Measurements from ENCODE around the gene ARF6. TPM values are rescaled to one million over a fixed set of nuclear protein-coding genes. Genes with fewer than 3 reads are reported as not detected.

The ARF6 gene
- total RNA-seq, 3 donors from 2014 or later, result 84.3 to 125 (median 123) TPM

GRCh38 chr14:49919825-49920659 is 27.2 kb downstream of the ARF6 start:
- intact Hi-C loops (cut with DNase I, micrococcal nuclease), result no loop called here
- ATAC-seq, result peak; percentile 84
- Histone ChIP-seq H3K36me3 (ENCODE audit: low read depth) (no peaks in the 10 kb centered on the region), H3K4me1 (ENCODE audit: low read depth) (peaks cover 4% of the 10 kb centered on the region), H3K9me3 (no peaks in the 10 kb centered on the region), H3K4me3 (no peak overlapping the region)
- DNase-seq, result no peak
- no peak for TF ChIP-seq CTCF (IDR thresholded peaks at IDR 0.05)

- no peak for DNase-seq
- no peaks in the 10 kb centered on the region for H3K36me3 ChIP-seq (ENCODE audit: low read depth)
- ATAC-seq, result no peak
- peaks cover 4% of the 10 kb centered on the region for H3K4me1 ChIP-seq (ENCODE audit: low read depth)
- no peak for TF ChIP-seq CTCF (IDR thresholded peaks at IDR 0.05)
- intact Hi-C loops (cut with DNase I, micrococcal nuclease), result no loop called here
- no peak overlapping the region for H3K4me3 ChIP-seq
- no peaks in the 10 kb centered on the region for H3K9me3 ChIP-seq
Observed at GRCh38 chr14:49920935-49921334, 28.1 kb downstream of the ARF6 start.

- peaks cover 4% of the 10 kb centered on the region for H3K4me1 ChIP-seq (ENCODE audit: low read depth)
- no peak overlapping the region for H3K4me3 ChIP-seq
- TF ChIP-seq CTCF (IDR thresholded peaks at IDR 0.05), result no peak
- H3K9me3 ChIP-seq, result no peaks in the 10 kb centered on the region
- DNase-seq, result no peak
- no peak for ATAC-seq
- intact Hi-C loops (cut with DNase I, micrococcal nuclease), result no loop called here
- H3K36me3 ChIP-seq (ENCODE audit: low read depth), result no peaks in the 10 kb centered on the region
Observed at GRCh38 chr14:49921401-49921800, 28.5 kb downstream of the ARF6 start.

GRCh38 chr14:49923442-49923841 is 30.6 kb downstream of the ARF6 start:
- no peak for TF ChIP-seq CTCF (IDR thresholded peaks at IDR 0.05)
- Histone ChIP-seq H3K4me1 (ENCODE audit: low read depth) (peaks cover 4% of the 10 kb centered on the region), H3K4me3 (no peak overlapping the region), H3K36me3 (ENCODE audit: low read depth) (no peaks in the 10 kb centered on the region), H3K9me3 (no peaks in the 10 kb centered on the region)
- ATAC-seq (no peak), DNase-seq (no peak)
- intact Hi-C loops (cut with DNase I, micrococcal nuclease), result no loop called here

- DNase-seq, result no peak
- no peak for TF ChIP-seq CTCF (IDR thresholded peaks at IDR 0.05)
- H3K4me1 ChIP-seq (ENCODE audit: low read depth), result peaks cover 4% of the 10 kb centered on the region
- H3K9me3 ChIP-seq, result no peaks in the 10 kb centered on the region
- ATAC-seq, result no peak
- no peaks in the 10 kb centered on the region for H3K36me3 ChIP-seq (ENCODE audit: low read depth)
- intact Hi-C loops (cut with DNase I, micrococcal nuclease), result no loop called here
- no peak overlapping the region for H3K4me3 ChIP-seq
Observed at GRCh38 chr14:49923881-49924280, 31.0 kb downstream of the ARF6 start.
